GM21576 (cell line): ENCODE data around the gene RHAG.
A peak's percentile ranks its signal among the peaks of the same experiment; 100 is the strongest.
"Not testable (repeated sequence)": the region's sequence is repeated elsewhere in the genome, so short reads cannot be mapped to it uniquely, and the experiment has no call there.

Source experiments
- ATAC-seq: cut with Tn5 transposase; IDR thresholded peaks from one replicate; pipeline ENCODE4 v1.9.1; 2021; ENCODE audit warnings: mild to moderate bottlenecking, moderate library complexity; ENCODE audit not compliant: unreplicated experiment

Gene RHAG

GRCh38 chr6:49635978-49636712, 494 bp downstream of the RHAG start:
- no peak for ATAC-seq

GRCh38 chr6:49635480-49635879, 1.2 kb downstream of the RHAG start:
- ATAC-seq: no peak

GRCh38 chr6:49634836-49635218, 1.8 kb downstream of the RHAG start:
- ATAC-seq: no peak

- ATAC-seq: no peak
Observed at GRCh38 chr6:49634092-49634835, 2.4 kb downstream of the RHAG start.

- ATAC-seq: no peak
Observed at GRCh38 chr6:49633541-49633940, 3.1 kb downstream of the RHAG start.

GRCh38 chr6:49632727-49633126, 3.9 kb downstream of the RHAG start:
- ATAC-seq: no peak

- not testable (repeated sequence) for ATAC-seq
Observed at GRCh38 chr6:49629485-49630088, 7.1 kb downstream of the RHAG start.

- ATAC-seq: no peak
Observed at GRCh38 chr6:49626811-49627210, 9.8 kb downstream of the RHAG start.

GRCh38 chr6:49618257-49618656, 18.4 kb downstream of the RHAG start:
- ATAC-seq: no peak

GRCh38 chr6:49614144-49614543, 22.5 kb downstream of the RHAG start:
- not testable (repeated sequence) for ATAC-seq

- ATAC-seq: no peak
Observed at GRCh38 chr6:49609285-49609684, 27.4 kb downstream of the RHAG start.

GRCh38 chr6:49608275-49608674, 28.4 kb downstream of the RHAG start:
- ATAC-seq: not testable (repeated sequence)

GRCh38 chr6:49607391-49607982, 29.2 kb downstream of the RHAG start:
- no peak for ATAC-seq

GRCh38 chr6:49606721-49607390, 29.8 kb downstream of the RHAG start:
- peak; percentile 96 for ATAC-seq

- not testable (repeated sequence) for ATAC-seq
Observed at GRCh38 chr6:49604080-49604479, 32.6 kb downstream of the RHAG start.

GRCh38 chr6:49587262-49587661, 49.4 kb downstream of the RHAG start:
- ATAC-seq: not testable (repeated sequence)

GRCh38 chr6:49582529-49582928, 54.1 kb downstream of the RHAG start:
- no peak for ATAC-seq

GRCh38 chr6:49579649-49580048, 57.0 kb downstream of the RHAG start:
- ATAC-seq: no peak

- ATAC-seq: no peak
Observed at GRCh38 chr6:49576618-49577017, 60.0 kb downstream of the RHAG start.

GRCh38 chr6:49570474-49571079, 66.1 kb downstream of the RHAG start:
- ATAC-seq: no peak

GRCh38 chr6:49565855-49566254, 70.8 kb downstream of the RHAG start:
- no peak for ATAC-seq
